ENCODE measurements around the gene OVCH2.

OVCH2 gene

GRCh38 chr11:7642747-7643146 is 63.5 kb downstream of the OVCH2 start:
- FAIRE-seq, result no peak
- no peak for DNase-seq (ENCODE audit: low spot score)

- DNase-seq (ENCODE audit: low spot score) (no peak), FAIRE-seq (no peak)
Measured at GRCh38 chr11:7640816-7641215, 65.5 kb downstream of the OVCH2 start.

- DNase-seq (ENCODE audit: low spot score) (no peak), FAIRE-seq (no peak)
Measured at GRCh38 chr11:7639643-7640025, 66.6 kb downstream of the OVCH2 start.

All from RCC 7860 (cell line).